Vagina (tissue), 2 donors: ENCODE measurements around the gene KLHL6. TPM values are rescaled to one million over a fixed set of nuclear protein-coding genes. Genes with fewer than 3 reads are reported as not detected.
"Not testable (repeated sequence)": the region's sequence is repeated elsewhere in the genome, so short reads cannot be mapped to it uniquely, and the experiment has no call there.

Experiments
- DNase-seq, 2 donors: peaks; one replicate each; pipeline ENCODE4 v3.0.0-alpha.2; 2017; ENCODE audit errors: extremely low spot score in 2 of 2
- H3K27ac ChIP-seq: fragments of 200-600 bp; sonication (generic); one replicate; pipeline ENCODE4 v1.5.1; 2019
- H3K27me3 ChIP-seq: fragments of 200-600 bp; sonication (generic); one replicate; pipeline ENCODE4 v1.5.1; 2019
- H3K36me3 ChIP-seq, 2 donors: fragments of 200-600 bp; sonication (generic); one replicate each; pipeline ENCODE4 v1.5.1; 2017 to 2019
- H3K4me1 ChIP-seq: fragments of 200-600 bp; sonication (generic); one replicate; pipeline ENCODE4 v1.5.1; 2019
- H3K4me3 ChIP-seq, 2 donors: fragments of 200-600 bp; sonication (generic); 1 replicate in 1 of 2; 2 replicates in 1 of 2; pipeline ENCODE4 v1.5.1; 2016 to 2019
- H3K9me3 ChIP-seq: fragments of 200-600 bp; sonication (generic); one replicate; pipeline ENCODE4 v1.5.1; 2019
- POLR2A ChIP-seq, 2 donors: fragments of 450-650 bp; IDR thresholded peaks; one replicate each; pipeline ENCODE4 v1.6.1; 2017; ENCODE audit warnings: antibody characterized with exemption in 2 of 2, mild to moderate bottlenecking in 2 of 2, moderate library complexity in 2 of 2
- POLR2AphosphoS5 ChIP-seq, 2 donors: sonication (generic); formaldehyde crosslinking; IDR thresholded peaks; one replicate each; pipeline ENCODE4 v1.9.0; 2017; ENCODE audit warnings: antibody characterized with exemption in 2 of 2, mild to moderate bottlenecking in 2 of 2, low read depth in 1 of 2; ENCODE audit not compliant: insufficient read depth in 1 of 2
- intact Hi-C: fragments of 100-400 bp; cut with DNase I; formaldehyde crosslinking; loops from one replicate; pipeline ENCODE4 v1.15.1; 2023
- total RNA-seq: library from RNA; depleted of rRNA; stranded (reverse); fragments of >200 nt; gene quantifications from one replicate; pipeline ENCODE4 v1.2.3, GENCODE V29; 2016
- TF ChIP-seq, protein P1 (sequence below), 3 experiments: fragments of 450-650 bp in 2 of 3; fragments of 200-600 bp in 1 of 3; sonication (generic) in 1 of 3; IDR thresholded peaks; one replicate each; pipeline ENCODE4 v1.5.1; 2017 to 2019; ENCODE audit warnings: antibody characterized with exemption in 3 of 3, mild to moderate bottlenecking in 2 of 3, moderate library complexity in 2 of 3

The KLHL6 gene
- total RNA-seq, 1 donor from 2014 or later, result 1.7 TPM

DNA sequence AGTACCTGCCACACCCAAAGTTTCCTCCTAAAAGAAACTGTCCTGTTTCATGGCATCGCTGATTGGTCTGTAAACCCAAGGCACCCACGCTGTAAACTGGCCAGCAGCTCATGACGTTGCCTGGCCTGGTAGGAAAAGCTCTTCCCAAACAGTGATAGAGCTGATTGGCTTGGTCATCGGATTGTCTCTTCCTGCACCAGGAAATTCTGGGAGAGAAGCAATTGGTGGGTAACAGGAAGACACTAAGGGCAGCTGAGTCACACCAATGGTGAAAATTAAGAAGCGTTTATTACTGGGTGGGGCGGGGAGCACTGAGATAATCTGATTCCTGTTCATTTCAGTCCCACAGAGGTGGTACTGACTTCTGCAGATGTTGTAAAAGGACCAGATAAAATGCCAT, 31.0 kb downstream of the KLHL6 start:
- Histone ChIP-seq H3K4me3 (no peak overlapping the region), H3K9me3 (no peaks in the 10 kb centered on the region), H3K27me3 (no peaks in the 10 kb centered on the region), H3K27ac (no peak overlapping the region), H3K36me3 (no peaks in the 10 kb centered on the region), H3K4me1 (no peaks in the 10 kb centered on the region)
- no peak for DNase-seq
- TF ChIP-seq, protein P1, sequence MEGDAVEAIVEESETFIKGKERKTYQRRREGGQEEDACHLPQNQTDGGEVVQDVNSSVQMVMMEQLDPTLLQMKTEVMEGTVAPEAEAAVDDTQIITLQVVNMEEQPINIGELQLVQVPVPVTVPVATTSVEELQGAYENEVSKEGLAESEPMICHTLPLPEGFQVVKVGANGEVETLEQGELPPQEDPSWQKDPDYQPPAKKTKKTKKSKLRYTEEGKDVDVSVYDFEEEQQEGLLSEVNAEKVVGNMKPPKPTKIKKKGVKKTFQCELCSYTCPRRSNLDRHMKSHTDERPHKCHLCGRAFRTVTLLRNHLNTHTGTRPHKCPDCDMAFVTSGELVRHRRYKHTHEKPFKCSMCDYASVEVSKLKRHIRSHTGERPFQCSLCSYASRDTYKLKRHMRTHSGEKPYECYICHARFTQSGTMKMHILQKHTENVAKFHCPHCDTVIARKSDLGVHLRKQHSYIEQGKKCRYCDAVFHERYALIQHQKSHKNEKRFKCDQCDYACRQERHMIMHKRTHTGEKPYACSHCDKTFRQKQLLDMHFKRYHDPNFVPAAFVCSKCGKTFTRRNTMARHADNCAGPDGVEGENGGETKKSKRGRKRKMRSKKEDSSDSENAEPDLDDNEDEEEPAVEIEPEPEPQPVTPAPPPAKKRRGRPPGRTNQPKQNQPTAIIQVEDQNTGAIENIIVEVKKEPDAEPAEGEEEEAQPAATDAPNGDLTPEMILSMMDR (IDR thresholded peaks at IDR 0.05), result no peak
- TF ChIP-seq POLR2A (IDR thresholded peaks at IDR 0.05) (no peak), POLR2AphosphoS5 (IDR thresholded peaks at IDR 0.05; ENCODE audit: insufficient read depth in 1 of 2, low read depth in 1 of 2) (no peak)
- intact Hi-C loops, result no loop called here

DNA sequence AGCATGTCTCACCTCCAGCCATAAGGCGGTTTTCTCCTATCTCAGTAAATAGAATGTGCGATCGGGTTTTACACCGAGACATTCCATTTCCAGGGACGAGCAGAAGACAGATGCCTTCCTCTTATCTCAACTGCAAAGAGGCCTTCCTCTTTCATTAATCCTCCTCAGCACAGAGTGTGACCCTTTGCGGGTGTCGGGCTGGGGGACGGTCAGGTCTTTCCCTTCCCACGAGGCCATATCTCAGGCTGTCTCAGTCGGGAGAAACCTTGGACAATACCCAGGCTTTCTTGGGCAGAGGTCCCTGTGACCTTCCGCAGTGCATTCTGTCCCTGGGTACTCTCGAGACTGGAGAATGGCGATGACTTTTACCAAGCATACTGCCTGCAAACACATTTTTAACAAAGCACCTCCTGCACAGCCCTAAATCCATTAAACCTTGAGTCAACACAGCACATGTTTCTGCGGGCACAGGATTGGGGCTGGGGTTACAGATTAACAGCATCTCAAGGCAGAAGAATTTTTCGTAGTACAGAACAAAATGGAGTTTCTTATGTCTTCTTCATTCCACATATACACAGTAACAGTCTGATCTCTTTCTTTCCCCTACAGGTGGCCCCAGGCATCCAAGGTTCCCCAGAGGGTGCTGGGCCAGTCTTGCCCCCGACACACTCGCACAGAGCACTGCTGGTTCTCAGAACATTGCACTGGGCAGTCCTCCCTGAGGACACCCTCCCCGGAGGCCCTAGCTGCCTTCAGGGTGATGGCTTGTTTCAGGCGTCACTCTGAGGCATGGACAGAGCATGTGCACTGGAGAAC, 34.6 kb downstream of the KLHL6 start:
- not testable (repeated sequence) for H3K36me3 ChIP-seq

DNA sequence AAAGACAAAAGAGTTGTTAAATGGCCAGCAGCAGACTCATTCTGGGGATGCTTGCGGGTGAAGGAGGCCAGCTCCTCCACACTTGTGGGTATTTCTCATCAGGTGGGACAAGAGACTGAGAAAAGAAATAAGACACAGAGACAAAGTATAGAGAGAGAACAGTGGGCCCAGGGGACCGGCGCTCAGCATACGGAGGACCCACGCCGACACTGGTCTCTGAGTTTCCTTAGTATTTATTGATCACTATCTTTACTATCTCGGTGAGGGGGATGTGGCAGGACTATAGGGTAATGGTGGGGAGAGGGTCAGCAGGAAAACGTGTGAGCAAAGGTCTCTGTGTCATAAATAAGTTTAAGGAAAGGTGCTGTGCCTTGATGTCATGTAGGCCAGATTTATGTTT, 35.2 kb downstream of the KLHL6 start:
- H3K27ac ChIP-seq, H3K4me3 ChIP-seq, intact Hi-C loops, H3K9me3 ChIP-seq, DNase-seq, H3K27me3 ChIP-seq, H3K4me1 ChIP-seq, H3K36me3 ChIP-seq: not testable (repeated sequence)

More for the DNA sequence above, 34.6 kb downstream of the KLHL6 start:
- intact Hi-C loops, H3K9me3 ChIP-seq, H3K27me3 ChIP-seq, H3K4me1 ChIP-seq, H3K27ac ChIP-seq, H3K4me3 ChIP-seq, DNase-seq: not testable (repeated sequence)

DNA sequence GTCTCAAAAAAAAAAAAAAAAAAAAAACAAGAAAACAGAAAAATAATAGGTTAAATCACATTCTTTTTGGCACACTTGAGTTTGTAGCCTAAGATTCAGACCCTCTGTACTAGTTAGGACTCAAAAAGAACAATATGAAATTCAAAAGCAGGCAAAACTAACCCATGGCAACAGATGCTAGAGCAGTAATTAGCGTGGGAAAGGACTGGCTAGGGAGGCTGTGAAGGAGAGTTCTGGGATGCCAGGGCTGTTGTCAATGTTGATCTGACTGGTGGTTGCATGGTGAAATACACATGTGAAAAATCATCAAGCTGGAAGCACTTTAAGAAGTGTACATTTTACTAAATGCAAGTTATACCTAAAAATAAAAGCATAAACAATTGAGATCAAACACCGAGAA, 35.6 kb downstream of the KLHL6 start:
- no peak for DNase-seq
- TF ChIP-seq, protein P1 (IDR thresholded peaks at IDR 0.05), result no peak
- TF ChIP-seq POLR2A (IDR thresholded peaks at IDR 0.05), result no peak
- no peak for TF ChIP-seq POLR2AphosphoS5 (IDR thresholded peaks at IDR 0.05; ENCODE audit: insufficient read depth in 1 of 2, low read depth in 1 of 2)
- H3K36me3 ChIP-seq, result no peaks in the 10 kb centered on the region
- no peaks in the 10 kb centered on the region for H3K27me3 ChIP-seq
- no peak overlapping the region for H3K4me3 ChIP-seq
- no peaks in the 10 kb centered on the region for H3K4me1 ChIP-seq
- H3K27ac ChIP-seq, result no peak overlapping the region
- no peaks in the 10 kb centered on the region for H3K9me3 ChIP-seq
- intact Hi-C loops, result no loop called here

DNA sequence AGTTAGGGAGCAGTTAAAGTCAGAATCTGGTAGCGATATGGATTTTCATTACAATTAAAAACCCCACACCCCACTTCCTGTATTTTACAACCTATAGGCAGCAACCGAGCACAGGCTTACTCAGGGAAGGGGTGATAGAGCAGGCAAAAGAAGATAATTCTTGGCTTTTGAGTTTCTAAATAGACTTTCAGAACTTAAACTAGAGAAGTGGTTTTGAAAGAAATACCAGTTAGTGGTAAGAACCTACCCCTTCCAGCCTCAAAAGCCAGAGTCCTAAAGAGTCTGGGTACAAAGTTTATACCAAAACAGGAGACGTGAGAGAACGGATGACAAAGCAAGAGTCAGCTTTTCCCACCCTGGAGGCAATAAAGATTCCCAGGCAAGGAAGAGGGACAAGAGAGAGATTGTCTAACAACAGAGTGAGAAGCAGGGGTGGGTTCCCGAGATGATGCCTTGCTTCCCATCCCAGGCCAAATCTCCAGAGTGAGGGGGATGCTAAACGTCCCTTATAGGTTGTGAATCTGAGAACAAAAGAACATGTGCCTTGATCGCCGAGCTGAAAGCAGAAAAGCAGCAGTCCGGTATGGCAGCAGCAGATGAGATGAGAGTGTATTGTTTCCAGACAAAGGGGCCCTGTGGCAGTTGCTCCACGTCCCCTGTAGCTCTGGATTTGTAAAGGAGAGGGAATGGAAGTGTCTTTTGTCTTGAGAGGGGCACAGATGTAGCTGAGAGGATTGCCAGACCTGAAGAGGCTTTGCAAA, 36.8 kb downstream of the KLHL6 start:
- Histone ChIP-seq H3K36me3 (no peaks in the 10 kb centered on the region), H3K4me3 (no peak overlapping the region), H3K9me3 (no peaks in the 10 kb centered on the region), H3K4me1 (no peaks in the 10 kb centered on the region), H3K27ac (no peak overlapping the region), H3K27me3 (no peaks in the 10 kb centered on the region)
- intact Hi-C loops, result no loop called here
- DNase-seq, result no peak
- TF ChIP-seq POLR2A (IDR thresholded peaks at IDR 0.05) (no peak), POLR2AphosphoS5 (IDR thresholded peaks at IDR 0.05; ENCODE audit: insufficient read depth in 1 of 2, low read depth in 1 of 2) (no peak)
- TF ChIP-seq, protein P1 (IDR thresholded peaks at IDR 0.05), result no peak

DNA sequence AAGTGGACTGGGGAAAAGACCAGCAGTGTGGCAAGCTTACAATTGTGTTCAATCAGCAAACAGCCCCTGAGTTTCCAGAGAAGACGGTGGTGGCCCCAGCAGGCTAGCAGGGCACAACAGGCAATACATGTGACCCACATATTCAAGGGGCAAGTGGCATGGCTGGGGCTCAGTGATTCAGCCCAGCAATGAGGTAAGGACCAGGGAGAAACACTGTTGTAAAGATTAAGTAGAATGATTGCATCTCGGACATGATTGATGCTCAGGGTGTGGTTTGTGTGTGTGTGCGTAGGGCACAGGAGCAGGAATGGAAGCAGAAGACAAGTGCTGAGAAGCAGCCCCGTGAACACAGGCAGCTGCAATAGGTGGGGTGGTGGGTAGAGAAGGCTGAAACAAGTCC, 37.9 kb downstream of the KLHL6 start:
- TF ChIP-seq POLR2A (IDR thresholded peaks at IDR 0.05) (no peak), POLR2AphosphoS5 (IDR thresholded peaks at IDR 0.05; ENCODE audit: insufficient read depth in 1 of 2, low read depth in 1 of 2) (no peak)
- TF ChIP-seq, protein P1 (IDR thresholded peaks at IDR 0.05), result no peak
- intact Hi-C loops, result no loop called here
- no peaks in the 10 kb centered on the region for H3K36me3 ChIP-seq
- no peaks in the 10 kb centered on the region for H3K27me3 ChIP-seq
- H3K9me3 ChIP-seq, result no peaks in the 10 kb centered on the region
- H3K4me1 ChIP-seq, result no peaks in the 10 kb centered on the region
- no peak overlapping the region for H3K27ac ChIP-seq
- DNase-seq, result no peak
- H3K4me3 ChIP-seq, result no peak overlapping the region
